ENCODE results near the gene CTBP1.

DNA sequence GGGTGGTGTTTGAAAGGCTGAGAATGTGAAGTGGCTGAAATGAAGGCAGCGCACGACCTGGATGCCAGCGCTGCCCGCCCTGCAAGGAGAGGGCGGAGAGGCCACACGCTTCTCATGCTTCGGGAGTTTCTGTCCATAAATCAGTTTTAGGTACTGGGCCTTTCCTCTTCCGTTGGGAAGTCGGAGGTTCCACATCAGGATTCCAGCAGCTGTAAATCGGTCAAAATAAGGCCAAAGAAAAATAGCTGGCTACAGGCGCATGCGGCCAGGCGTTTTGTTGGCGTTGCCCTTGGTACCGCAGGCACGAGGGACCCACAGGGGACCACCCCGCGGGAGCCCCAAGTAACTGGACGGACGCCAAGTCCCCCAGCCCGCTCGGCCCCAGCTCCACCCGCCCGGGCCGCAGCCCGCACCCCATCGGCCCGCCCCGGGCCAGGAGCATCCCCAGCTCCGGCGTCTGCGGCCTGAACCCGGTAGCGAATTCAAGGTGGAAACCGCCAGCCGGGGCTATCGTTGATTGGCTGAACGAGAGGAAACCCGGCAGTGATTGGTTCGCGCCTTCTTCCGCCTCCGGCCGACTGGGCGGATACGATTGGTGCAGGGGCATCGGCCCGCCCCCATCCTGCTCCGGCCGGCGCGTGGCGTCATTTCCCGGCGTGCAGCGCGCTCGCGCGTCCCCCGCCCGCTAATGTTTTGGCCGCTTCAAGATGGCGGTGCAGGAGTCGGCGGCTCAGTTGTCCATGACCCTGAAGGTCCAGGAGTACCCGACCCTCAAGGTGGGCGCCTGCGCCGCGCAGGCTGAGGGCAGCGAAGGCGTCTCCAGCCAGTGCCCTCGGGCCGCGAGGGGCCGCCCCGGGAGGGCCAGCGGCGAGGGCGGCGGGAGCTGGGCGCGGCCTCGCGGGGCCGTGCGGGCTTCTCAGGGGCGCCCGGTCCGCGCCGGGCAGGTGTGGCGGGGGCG, 40.6 kb upstream of the CTBP1 start, which contains the start of gene MAEA:
- TF ChIP-seq HDAC2 (IDR thresholded peaks at IDR 0.05; ENCODE audit: borderline replicate concordance in 1 of 2, low read depth in 2 of 2, low read length in 2 of 2) (peak in 1 of 2 experiments; percentile 63; a peak in 1 of 4 replicates), GABPA (IDR thresholded peaks at IDR 0.05; ENCODE audit: borderline replicate concordance, insufficient read depth, low read length) (no peak), POLR2A (IDR thresholded peaks at IDR 0.05; ENCODE audit: control extremely low read depth in 1 of 2, low read depth in 2 of 2, low read length in 2 of 2) (peak in 1 of 2 experiments; percentile 91; a peak in 2 of 3 replicates), KDM5A (IDR thresholded peaks at IDR 0.05; ENCODE audit: low read length) (no peak), SUZ12 (IDR thresholded peaks at IDR 0.05; ENCODE audit: low read length) (no peak), CHD2 (IDR thresholded peaks at IDR 0.05; ENCODE audit: low read length) (peak; percentile 69; the same call in 1 of the 2 replicates), MAFK (IDR thresholded peaks at IDR 0.05; ENCODE audit: low read depth, low read length) (no peak), SIN3A (conservative IDR thresholded peaks at IDR 0.05 in 1 of 2, IDR thresholded peaks at IDR 0.05 in 1 of 2; ENCODE audit: low read depth in 1 of 2, low read length in 2 of 2) (0 out of 4 replicates have a peak, but pooled peaks of 1 of the 2 experiments have one; percentile 3), ASH2L (IDR thresholded peaks at IDR 0.05; ENCODE audit: low read length) (peak; percentile 59)
- TF ChIP-seq, protein P1, sequence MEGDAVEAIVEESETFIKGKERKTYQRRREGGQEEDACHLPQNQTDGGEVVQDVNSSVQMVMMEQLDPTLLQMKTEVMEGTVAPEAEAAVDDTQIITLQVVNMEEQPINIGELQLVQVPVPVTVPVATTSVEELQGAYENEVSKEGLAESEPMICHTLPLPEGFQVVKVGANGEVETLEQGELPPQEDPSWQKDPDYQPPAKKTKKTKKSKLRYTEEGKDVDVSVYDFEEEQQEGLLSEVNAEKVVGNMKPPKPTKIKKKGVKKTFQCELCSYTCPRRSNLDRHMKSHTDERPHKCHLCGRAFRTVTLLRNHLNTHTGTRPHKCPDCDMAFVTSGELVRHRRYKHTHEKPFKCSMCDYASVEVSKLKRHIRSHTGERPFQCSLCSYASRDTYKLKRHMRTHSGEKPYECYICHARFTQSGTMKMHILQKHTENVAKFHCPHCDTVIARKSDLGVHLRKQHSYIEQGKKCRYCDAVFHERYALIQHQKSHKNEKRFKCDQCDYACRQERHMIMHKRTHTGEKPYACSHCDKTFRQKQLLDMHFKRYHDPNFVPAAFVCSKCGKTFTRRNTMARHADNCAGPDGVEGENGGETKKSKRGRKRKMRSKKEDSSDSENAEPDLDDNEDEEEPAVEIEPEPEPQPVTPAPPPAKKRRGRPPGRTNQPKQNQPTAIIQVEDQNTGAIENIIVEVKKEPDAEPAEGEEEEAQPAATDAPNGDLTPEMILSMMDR (IDR thresholded peaks at IDR 0.05; ENCODE audit: control extremely low read depth in 1 of 3, insufficient read depth in 1 of 3, low read depth in 1 of 3, low read length in 3 of 3) = no peak
- TF ChIP-seq, protein P2, sequence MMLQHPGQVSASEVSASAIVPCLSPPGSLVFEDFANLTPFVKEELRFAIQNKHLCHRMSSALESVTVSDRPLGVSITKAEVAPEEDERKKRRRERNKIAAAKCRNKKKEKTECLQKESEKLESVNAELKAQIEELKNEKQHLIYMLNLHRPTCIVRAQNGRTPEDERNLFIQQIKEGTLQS (IDR thresholded peaks at IDR 0.05; ENCODE audit: insufficient read depth, low read depth, low read length) = no peak
